Limb (tissue), 2 donors: ENCODE measurements around the gene TRIP11.

ENCODE experiments used
- DNase-seq, 2 donors: peaks; one replicate each; pipeline ENCODE4 v3.0.0-alpha.2; 2016; ENCODE audit errors: extremely low spot score in 2 of 2

TRIP11 gene

GRCh38 chr14:91920526-91920925, 119.3 kb downstream of the TRIP11 start:
- DNase-seq = no peak

- DNase-seq = no peak
Observed at GRCh38 chr14:91919814-91920213, 120.0 kb downstream of the TRIP11 start.

- no peak for DNase-seq
Observed at GRCh38 chr14:91918186-91918883, 121.5 kb downstream of the TRIP11 start.
